ENCODE data around the gene NBEAL2.

Gene NBEAL2

GRCh38 chr3:46993986-46994385 is 14.5 kb downstream of the NBEAL2 start:
- H3K36me3 ChIP-seq: no peaks in the 10 kb centered on the region
- H3K4me1 ChIP-seq: no peaks in the 10 kb centered on the region
- no peak overlapping the region for H3K4me3 ChIP-seq (ENCODE audit: low read depth, low read length)
- TF ChIP-seq, protein P1, sequence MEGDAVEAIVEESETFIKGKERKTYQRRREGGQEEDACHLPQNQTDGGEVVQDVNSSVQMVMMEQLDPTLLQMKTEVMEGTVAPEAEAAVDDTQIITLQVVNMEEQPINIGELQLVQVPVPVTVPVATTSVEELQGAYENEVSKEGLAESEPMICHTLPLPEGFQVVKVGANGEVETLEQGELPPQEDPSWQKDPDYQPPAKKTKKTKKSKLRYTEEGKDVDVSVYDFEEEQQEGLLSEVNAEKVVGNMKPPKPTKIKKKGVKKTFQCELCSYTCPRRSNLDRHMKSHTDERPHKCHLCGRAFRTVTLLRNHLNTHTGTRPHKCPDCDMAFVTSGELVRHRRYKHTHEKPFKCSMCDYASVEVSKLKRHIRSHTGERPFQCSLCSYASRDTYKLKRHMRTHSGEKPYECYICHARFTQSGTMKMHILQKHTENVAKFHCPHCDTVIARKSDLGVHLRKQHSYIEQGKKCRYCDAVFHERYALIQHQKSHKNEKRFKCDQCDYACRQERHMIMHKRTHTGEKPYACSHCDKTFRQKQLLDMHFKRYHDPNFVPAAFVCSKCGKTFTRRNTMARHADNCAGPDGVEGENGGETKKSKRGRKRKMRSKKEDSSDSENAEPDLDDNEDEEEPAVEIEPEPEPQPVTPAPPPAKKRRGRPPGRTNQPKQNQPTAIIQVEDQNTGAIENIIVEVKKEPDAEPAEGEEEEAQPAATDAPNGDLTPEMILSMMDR (IDR thresholded peaks at IDR 0.05; ENCODE audit: low read depth, low read length): no peak
- no peaks in the 10 kb centered on the region for H3K27me3 ChIP-seq
- no peak for DNase-seq
- H3K9me3 ChIP-seq: no peaks in the 10 kb centered on the region

DNA sequence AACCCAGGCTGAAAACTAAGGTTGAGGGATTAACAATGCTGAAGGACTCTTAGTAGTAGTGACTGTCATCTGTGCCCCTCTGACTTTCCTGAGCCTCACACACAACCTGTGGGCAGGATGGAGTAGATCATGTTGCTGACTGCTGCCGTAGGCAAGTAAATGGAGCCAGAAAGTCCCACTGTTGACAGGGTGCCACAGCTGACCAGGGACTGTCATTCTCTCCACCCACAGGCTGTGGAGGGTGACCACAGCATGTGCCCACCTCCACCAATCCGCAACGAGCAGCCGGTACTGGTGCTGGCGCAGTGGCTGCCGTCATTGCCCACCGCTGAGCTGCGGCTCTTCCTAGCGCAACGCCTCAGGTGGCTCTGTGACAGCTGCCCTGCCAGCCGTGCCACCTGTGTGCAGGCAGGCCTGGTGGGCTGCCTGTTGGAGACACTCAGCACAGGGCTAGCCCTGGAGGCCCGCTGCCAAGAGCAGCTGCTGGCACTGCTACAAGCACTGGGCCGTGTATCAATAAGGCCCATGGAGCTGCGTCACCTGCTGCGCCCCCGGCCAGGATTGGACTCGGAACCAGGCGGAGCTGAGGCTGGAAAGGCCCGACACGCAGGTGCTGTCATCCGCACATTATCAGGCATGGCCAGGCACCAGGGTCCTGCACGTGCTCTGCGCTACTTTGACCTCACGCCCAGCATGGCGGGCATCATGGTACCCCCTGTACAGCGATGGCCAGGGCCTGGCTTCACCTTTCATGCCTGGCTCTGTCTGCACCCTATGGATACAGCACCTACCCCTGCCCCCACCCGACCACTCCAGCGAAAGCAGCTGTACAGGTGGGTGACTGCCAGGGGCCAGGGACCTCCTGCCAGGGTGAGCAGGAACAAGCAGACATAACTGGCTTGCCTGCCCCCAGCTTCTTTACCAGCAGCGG is 15.6 kb downstream of the NBEAL2 start:
- Histone ChIP-seq H3K27me3 (no peaks in the 10 kb centered on the region), H3K4me1 (no peaks in the 10 kb centered on the region), H3K36me3 (no peaks in the 10 kb centered on the region), H3K4me3 (ENCODE audit: low read depth, low read length) (no peak overlapping the region), H3K9me3 (no peaks in the 10 kb centered on the region)
- DNase-seq: no peak
- TF ChIP-seq, protein P1 (IDR thresholded peaks at IDR 0.05; ENCODE audit: low read depth, low read length): no peak

- TF ChIP-seq, protein P1 (IDR thresholded peaks at IDR 0.05; ENCODE audit: low read depth, low read length): no peak
- DNase-seq: no peak
- no peaks in the 10 kb centered on the region for H3K4me1 ChIP-seq
- H3K27me3 ChIP-seq: no peaks in the 10 kb centered on the region
- H3K4me3 ChIP-seq (ENCODE audit: low read depth, low read length): no peak overlapping the region
- H3K9me3 ChIP-seq: no peaks in the 10 kb centered on the region
- no peaks in the 10 kb centered on the region for H3K36me3 ChIP-seq
Observed at GRCh38 chr3:46995901-46996562, 16.6 kb downstream of the NBEAL2 start.

GRCh38 chr3:46996689-46997452 is 17.4 kb downstream of the NBEAL2 start:
- no peak for DNase-seq
- H3K9me3 ChIP-seq: no peaks in the 10 kb centered on the region
- no peak overlapping the region for H3K4me3 ChIP-seq (ENCODE audit: low read depth, low read length)
- no peaks in the 10 kb centered on the region for H3K4me1 ChIP-seq
- TF ChIP-seq, protein P1 (IDR thresholded peaks at IDR 0.05; ENCODE audit: low read depth, low read length): no peak
- no peaks in the 10 kb centered on the region for H3K27me3 ChIP-seq
- H3K36me3 ChIP-seq: no peaks in the 10 kb centered on the region

DNA sequence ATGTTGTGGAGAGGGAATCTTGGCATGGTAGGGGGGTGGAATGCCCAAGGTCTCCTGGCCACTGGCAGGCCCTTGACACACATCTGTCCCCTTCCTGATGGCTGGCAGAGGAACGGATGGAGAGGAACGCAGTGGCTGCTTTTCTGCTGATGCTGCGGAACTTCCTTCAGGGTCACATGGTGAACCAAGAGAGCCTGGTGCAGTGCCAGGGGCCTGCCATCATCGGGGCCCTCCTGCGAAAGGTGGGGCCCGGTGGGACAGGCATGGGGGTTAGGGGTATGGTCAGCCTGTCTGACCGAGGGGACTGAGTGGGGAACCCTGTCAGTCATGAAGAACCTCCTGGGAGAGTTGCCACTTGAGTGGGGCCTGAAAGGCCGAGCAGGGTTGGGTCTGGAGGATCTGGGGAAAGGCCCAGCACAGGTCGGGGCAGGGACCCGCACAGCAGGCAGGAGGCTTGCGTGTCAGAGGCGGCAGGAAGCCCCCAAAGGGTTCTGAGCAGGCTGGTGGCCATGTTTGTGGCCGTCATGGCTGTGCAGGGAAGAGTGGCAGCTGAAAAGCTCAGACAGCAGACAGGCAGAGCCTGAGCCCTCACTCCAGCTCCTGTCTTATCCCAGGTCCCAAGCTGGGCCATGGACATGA is 18.1 kb downstream of the NBEAL2 start:
- TF ChIP-seq, protein P1 (IDR thresholded peaks at IDR 0.05; ENCODE audit: low read depth, low read length): no peak
- H3K4me3 ChIP-seq (ENCODE audit: low read depth, low read length): no peak overlapping the region
- H3K4me1 ChIP-seq: no peaks in the 10 kb centered on the region
- H3K27me3 ChIP-seq: no peaks in the 10 kb centered on the region
- H3K9me3 ChIP-seq: no peaks in the 10 kb centered on the region
- no peaks in the 10 kb centered on the region for H3K36me3 ChIP-seq
- no peak for DNase-seq
